ENCODE results near the gene SLC29A4. TPM values are rescaled to one million over a fixed set of nuclear protein-coding genes. Genes with fewer than 3 reads are reported as not detected.

The SLC29A4 gene
- total and polyA plus RNA-seq, 2 of the 13 experiments (the other 11 are each of a cell fraction or from before 2014, with no cell fraction given): 29.7 to 31.7 TPM

DNA sequence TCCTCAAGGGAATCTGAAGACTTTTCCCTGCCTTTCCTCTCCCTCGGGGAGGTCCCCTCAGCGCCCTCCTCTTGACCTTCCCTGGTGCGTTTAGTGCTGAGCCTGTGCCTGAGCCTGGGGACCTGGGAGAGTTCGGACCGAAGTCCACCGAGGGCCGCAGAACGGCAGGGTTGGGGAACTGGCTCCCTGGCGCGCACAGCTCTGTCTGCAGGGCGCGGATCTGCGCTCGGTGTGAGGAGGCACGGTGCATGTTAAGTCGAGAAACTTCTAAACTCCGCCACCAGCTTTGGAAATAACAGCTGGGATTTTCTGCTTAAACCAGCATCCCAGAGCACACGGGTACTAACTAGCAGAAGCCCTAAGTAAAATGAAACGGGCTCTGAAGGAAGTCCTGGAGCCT, 44.2 kb upstream of the SLC29A4 start (continued):
- TF ChIP-seq U2AF1 (optimal IDR thresholded peaks at IDR 0.05; ENCODE audit: low read depth, low read length) (no peak), FOSL2 (CRISPR knock-in tag; IDR thresholded peaks at IDR 0.05) (no peak), ZNF788 (CRISPR knock-in tag; IDR thresholded peaks at IDR 0.05; ENCODE audit: borderline replicate concordance) (no peak; the same call in 1 of the 2 replicates), TEAD3 (CRISPR knock-in tag; optimal IDR thresholded peaks at IDR 0.05; ENCODE audit: borderline replicate concordance) (peak; percentile 19), ZNF605 (CRISPR knock-in tag; IDR thresholded peaks at IDR 0.05) (peak; percentile 81; the same call in 1 of the 2 replicates), ZKSCAN1 (IDR thresholded peaks at IDR 0.05; ENCODE audit: low read length) (no peak), KAT7 (CRISPR knock-in tag; IDR thresholded peaks at IDR 0.05; ENCODE audit: borderline replicate concordance) (no peak)
- TF ChIP-seq, protein P1, sequence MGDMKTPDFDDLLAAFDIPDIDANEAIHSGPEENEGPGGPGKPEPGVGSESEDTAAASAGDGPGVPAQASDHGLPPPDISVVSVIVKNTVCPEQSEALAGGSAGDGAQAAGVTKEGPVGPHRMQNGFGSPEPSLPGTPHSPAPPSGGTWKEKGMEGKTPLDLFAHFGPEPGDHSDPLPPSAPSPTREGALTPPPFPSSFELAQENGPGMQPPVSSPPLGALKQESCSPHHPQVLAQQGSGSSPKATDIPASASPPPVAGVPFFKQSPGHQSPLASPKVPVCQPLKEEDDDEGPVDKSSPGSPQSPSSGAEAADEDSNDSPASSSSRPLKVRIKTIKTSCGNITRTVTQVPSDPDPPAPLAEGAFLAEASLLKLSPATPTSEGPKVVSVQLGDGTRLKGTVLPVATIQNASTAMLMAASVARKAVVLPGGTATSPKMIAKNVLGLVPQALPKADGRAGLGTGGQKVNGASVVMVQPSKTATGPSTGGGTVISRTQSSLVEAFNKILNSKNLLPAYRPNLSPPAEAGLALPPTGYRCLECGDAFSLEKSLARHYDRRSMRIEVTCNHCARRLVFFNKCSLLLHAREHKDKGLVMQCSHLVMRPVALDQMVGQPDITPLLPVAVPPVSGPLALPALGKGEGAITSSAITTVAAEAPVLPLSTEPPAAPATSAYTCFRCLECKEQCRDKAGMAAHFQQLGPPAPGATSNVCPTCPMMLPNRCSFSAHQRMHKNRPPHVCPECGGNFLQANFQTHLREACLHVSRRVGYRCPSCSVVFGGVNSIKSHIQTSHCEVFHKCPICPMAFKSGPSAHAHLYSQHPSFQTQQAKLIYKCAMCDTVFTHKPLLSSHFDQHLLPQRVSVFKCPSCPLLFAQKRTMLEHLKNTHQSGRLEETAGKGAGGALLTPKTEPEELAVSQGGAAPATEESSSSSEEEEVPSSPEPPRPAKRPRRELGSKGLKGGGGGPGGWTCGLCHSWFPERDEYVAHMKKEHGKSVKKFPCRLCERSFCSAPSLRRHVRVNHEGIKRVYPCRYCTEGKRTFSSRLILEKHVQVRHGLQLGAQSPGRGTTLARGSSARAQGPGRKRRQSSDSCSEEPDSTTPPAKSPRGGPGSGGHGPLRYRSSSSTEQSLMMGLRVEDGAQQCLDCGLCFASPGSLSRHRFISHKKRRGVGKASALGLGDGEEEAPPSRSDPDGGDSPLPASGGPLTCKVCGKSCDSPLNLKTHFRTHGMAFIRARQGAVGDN (CRISPR knock-in tag; IDR thresholded peaks at IDR 0.05): peak; percentile 91
- TF ChIP-seq, protein P2, sequence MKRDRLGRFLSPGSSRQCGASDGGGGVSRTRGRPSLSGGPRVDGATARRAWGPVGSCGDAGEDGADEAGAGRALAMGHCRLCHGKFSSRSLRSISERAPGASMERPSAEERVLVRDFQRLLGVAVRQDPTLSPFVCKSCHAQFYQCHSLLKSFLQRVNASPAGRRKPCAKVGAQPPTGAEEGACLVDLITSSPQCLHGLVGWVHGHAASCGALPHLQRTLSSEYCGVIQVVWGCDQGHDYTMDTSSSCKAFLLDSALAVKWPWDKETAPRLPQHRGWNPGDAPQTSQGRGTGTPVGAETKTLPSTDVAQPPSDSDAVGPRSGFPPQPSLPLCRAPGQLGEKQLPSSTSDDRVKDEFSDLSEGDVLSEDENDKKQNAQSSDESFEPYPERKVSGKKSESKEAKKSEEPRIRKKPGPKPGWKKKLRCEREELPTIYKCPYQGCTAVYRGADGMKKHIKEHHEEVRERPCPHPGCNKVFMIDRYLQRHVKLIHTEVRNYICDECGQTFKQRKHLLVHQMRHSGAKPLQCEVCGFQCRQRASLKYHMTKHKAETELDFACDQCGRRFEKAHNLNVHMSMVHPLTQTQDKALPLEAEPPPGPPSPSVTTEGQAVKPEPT (CRISPR knock-in tag; IDR thresholded peaks at IDR 0.05; ENCODE audit: low read depth): no peak
- TF ChIP-seq, protein P3, sequence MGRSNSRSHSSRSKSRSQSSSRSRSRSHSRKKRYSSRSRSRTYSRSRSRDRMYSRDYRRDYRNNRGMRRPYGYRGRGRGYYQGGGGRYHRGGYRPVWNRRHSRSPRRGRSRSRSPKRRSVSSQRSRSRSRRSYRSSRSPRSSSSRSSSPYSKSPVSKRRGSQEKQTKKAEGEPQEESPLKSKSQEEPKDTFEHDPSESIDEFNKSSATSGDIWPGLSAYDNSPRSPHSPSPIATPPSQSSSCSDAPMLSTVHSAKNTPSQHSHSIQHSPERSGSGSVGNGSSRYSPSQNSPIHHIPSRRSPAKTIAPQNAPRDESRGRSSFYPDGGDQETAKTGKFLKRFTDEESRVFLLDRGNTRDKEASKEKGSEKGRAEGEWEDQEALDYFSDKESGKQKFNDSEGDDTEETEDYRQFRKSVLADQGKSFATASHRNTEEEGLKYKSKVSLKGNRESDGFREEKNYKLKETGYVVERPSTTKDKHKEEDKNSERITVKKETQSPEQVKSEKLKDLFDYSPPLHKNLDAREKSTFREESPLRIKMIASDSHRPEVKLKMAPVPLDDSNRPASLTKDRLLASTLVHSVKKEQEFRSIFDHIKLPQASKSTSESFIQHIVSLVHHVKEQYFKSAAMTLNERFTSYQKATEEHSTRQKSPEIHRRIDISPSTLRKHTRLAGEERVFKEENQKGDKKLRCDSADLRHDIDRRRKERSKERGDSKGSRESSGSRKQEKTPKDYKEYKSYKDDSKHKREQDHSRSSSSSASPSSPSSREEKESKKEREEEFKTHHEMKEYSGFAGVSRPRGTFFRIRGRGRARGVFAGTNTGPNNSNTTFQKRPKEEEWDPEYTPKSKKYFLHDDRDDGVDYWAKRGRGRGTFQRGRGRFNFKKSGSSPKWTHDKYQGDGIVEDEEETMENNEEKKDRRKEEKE (IDR thresholded peaks at IDR 0.05): no peak
- TF ChIP-seq, protein P4, sequence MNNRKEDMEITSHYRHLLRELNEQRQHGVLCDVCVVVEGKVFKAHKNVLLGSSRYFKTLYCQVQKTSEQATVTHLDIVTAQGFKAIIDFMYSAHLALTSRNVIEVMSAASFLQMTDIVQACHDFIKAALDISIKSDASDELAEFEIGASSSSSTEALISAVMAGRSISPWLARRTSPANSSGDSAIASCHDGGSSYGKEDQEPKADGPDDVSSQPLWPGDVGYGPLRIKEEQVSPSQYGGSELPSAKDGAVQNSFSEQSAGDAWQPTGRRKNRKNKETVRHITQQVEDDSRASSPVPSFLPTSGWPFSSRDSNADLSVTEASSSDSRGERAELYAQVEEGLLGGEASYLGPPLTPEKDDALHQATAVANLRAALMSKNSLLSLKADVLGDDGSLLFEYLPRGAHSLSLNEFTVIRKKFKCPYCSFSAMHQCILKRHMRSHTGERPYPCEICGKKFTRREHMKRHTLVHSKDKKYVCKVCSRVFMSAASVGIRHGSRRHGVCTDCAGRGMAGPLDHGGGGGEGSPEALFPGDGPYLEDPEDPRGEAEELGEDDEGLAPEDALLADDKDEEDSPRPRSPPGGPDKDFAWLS (CRISPR knock-in tag; IDR thresholded peaks at IDR 0.05; ENCODE audit: borderline replicate concordance): no peak
- TF ChIP-seq, protein P5, sequence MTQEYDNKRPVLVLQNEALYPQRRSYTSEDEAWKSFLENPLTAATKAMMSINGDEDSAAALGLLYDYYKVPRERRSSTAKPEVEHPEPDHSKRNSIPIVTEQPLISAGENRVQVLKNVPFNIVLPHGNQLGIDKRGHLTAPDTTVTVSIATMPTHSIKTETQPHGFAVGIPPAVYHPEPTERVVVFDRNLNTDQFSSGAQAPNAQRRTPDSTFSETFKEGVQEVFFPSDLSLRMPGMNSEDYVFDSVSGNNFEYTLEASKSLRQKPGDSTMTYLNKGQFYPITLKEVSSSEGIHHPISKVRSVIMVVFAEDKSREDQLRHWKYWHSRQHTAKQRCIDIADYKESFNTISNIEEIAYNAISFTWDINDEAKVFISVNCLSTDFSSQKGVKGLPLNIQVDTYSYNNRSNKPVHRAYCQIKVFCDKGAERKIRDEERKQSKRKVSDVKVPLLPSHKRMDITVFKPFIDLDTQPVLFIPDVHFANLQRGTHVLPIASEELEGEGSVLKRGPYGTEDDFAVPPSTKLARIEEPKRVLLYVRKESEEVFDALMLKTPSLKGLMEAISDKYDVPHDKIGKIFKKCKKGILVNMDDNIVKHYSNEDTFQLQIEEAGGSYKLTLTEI (CRISPR knock-in tag; conservative IDR thresholded peaks at IDR 0.05): no peak
- TF ChIP-seq, protein P6, sequence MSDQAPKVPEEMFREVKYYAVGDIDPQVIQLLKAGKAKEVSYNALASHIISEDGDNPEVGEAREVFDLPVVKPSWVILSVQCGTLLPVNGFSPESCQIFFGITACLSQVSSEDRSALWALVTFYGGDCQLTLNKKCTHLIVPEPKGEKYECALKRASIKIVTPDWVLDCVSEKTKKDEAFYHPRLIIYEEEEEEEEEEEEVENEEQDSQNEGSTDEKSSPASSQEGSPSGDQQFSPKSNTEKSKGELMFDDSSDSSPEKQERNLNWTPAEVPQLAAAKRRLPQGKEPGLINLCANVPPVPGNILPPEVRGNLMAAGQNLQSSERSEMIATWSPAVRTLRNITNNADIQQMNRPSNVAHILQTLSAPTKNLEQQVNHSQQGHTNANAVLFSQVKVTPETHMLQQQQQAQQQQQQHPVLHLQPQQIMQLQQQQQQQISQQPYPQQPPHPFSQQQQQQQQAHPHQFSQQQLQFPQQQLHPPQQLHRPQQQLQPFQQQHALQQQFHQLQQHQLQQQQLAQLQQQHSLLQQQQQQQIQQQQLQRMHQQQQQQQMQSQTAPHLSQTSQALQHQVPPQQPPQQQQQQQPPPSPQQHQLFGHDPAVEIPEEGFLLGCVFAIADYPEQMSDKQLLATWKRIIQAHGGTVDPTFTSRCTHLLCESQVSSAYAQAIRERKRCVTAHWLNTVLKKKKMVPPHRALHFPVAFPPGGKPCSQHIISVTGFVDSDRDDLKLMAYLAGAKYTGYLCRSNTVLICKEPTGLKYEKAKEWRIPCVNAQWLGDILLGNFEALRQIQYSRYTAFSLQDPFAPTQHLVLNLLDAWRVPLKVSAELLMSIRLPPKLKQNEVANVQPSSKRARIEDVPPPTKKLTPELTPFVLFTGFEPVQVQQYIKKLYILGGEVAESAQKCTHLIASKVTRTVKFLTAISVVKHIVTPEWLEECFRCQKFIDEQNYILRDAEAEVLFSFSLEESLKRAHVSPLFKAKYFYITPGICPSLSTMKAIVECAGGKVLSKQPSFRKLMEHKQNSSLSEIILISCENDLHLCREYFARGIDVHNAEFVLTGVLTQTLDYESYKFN (CRISPR knock-in tag; conservative IDR thresholded peaks at IDR 0.05): peak; percentile 56
